ENCODE results near the gene DYNLT2B.

- no peak for TF ChIP-seq POLR2AphosphoS5 (IDR thresholded peaks at IDR 0.05; ENCODE audit: insufficient read depth in 1 of 2, low read depth in 1 of 2)
- TF ChIP-seq POLR2A (IDR thresholded peaks at IDR 0.05), result no peak
Observed at GRCh38 chr3:196292286-196292923, 25.6 kb downstream of the DYNLT2B start.

Data from vagina (tissue), 2 donors.